ENCODE measurements around the gene B3GAT2. TPM values are rescaled to one million over a fixed set of nuclear protein-coding genes. Genes with fewer than 3 reads are reported as not detected.
"Not testable (repeated sequence)": the region's sequence is repeated elsewhere in the genome, so short reads cannot be mapped to it uniquely, and the experiment has no call there.

The B3GAT2 gene
- total RNA-seq, 3 donors from 2014 or later (not counting 1 experiment from before 2014, with no cell fraction given), result not detected

- ATAC-seq (no peak), DNase-seq (no peak)
- Histone ChIP-seq H3K4me3 (ENCODE audit: low read length) (no peak overlapping the region), H3K27me3 (ENCODE audit: control insufficient read depth, insufficient read depth, low read length) (peaks cover 25% of the 10 kb centered on the region), H3K27ac (ENCODE audit: low read length) (no peak overlapping the region), H3K4me1 (ENCODE audit: control insufficient read depth, insufficient read depth, low read length) (peaks cover 21% of the 10 kb centered on the region), H3K9me3 (ENCODE audit: control insufficient read depth, insufficient read depth, low read length) (no peaks in the 10 kb centered on the region), H3K36me3 (ENCODE audit: control insufficient read depth, insufficient read depth, low read length) (no peaks in the 10 kb centered on the region)
- Mint-ChIP-seq H3K27me3 (ENCODE audit: low read depth in 2 of 2) (peaks cover 40 to 49% of the 10 kb centered on the region in 2 donors), H3K27ac (no peak overlapping the region), H3K36me3 (no peaks in the 10 kb centered on the region), H3K4me1 (peaks cover 11 to 16% of the 10 kb centered on the region in 2 donors), H3K9me3 (no peaks in the 10 kb centered on the region), H3K4me3 (peak overlapping the region; percentile 72)
- TF ChIP-seq, protein P1, sequence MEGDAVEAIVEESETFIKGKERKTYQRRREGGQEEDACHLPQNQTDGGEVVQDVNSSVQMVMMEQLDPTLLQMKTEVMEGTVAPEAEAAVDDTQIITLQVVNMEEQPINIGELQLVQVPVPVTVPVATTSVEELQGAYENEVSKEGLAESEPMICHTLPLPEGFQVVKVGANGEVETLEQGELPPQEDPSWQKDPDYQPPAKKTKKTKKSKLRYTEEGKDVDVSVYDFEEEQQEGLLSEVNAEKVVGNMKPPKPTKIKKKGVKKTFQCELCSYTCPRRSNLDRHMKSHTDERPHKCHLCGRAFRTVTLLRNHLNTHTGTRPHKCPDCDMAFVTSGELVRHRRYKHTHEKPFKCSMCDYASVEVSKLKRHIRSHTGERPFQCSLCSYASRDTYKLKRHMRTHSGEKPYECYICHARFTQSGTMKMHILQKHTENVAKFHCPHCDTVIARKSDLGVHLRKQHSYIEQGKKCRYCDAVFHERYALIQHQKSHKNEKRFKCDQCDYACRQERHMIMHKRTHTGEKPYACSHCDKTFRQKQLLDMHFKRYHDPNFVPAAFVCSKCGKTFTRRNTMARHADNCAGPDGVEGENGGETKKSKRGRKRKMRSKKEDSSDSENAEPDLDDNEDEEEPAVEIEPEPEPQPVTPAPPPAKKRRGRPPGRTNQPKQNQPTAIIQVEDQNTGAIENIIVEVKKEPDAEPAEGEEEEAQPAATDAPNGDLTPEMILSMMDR (IDR thresholded peaks at IDR 0.05), result no peak
- intact Hi-C loops (cut with micrococcal nuclease), result loop anchor here (5.0 kb wide), 1 partner anchor 247 kb away; no protein-coding TSS in a partner anchor
- WGBS (ENCODE audit: insufficient coverage), result 31% methylated on average over 14 of the region's 14 CpGs
These were observed 2.1 kb downstream of the B3GAT2 start for GRCh38 chr6:70954750-70955149.

DNA sequence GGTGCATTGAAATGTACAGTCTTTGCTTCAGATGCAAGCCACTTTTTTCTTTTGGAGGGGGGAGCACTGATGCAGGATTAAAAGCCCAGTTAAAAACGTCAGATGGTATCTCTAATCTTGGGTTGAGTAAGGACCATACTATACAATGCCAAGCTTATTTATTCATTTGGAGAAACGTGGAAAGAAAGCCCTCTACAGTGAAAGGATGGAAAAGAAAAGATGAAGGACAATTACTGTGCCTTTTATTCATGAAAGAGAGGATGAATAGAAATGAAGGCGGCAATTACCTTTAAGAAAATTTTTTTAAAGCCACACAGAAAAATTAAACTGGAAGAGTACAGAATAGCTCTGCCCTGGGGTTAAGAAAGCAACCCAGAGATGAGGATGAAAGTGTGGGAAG, 2.7 kb downstream of the B3GAT2 start:
- no peak overlapping the region for H3K27ac Mint-ChIP-seq

GRCh38 chr6:70952608-70953165, 4.2 kb downstream of the B3GAT2 start:
- H3K9me3 ChIP-seq (ENCODE audit: control insufficient read depth, insufficient read depth, low read length), result no peaks in the 10 kb centered on the region
- 100% methylated on average over 2 of the region's 3 CpGs for WGBS (ENCODE audit: insufficient coverage)
- Mint-ChIP-seq H3K4me3 (no peak overlapping the region), H3K9me3 (no peaks in the 10 kb centered on the region), H3K27ac (no peak overlapping the region), H3K4me1 (peaks cover 11 to 16% of the 10 kb centered on the region in 2 donors), H3K27me3 (ENCODE audit: low read depth in 2 of 2) (peaks cover 28 to 32% of the 10 kb centered on the region in 2 donors), H3K36me3 (no peaks in the 10 kb centered on the region)
- DNase-seq, result no peak
- no peaks in the 10 kb centered on the region for H3K36me3 ChIP-seq (ENCODE audit: control insufficient read depth, insufficient read depth, low read length)
- no peak overlapping the region for H3K27ac ChIP-seq (ENCODE audit: low read length)
- intact Hi-C loops (cut with micrococcal nuclease), result no loop called here
- TF ChIP-seq, protein P1 (IDR thresholded peaks at IDR 0.05), result no peak
- H3K27me3 ChIP-seq (ENCODE audit: control insufficient read depth, insufficient read depth, low read length), result peaks cover 23% of the 10 kb centered on the region
- peaks cover 21% of the 10 kb centered on the region for H3K4me1 ChIP-seq (ENCODE audit: control insufficient read depth, insufficient read depth, low read length)
- no peak overlapping the region for H3K4me3 ChIP-seq (ENCODE audit: low read length)
- no peak for ATAC-seq

More for the DNA sequence above, 2.7 kb downstream of the B3GAT2 start:
- TF ChIP-seq, protein P1 (IDR thresholded peaks at IDR 0.05), result no peak
- Histone ChIP-seq H3K27ac (ENCODE audit: low read length) (no peak overlapping the region), H3K9me3 (ENCODE audit: control insufficient read depth, insufficient read depth, low read length) (no peaks in the 10 kb centered on the region), H3K27me3 (ENCODE audit: control insufficient read depth, insufficient read depth, low read length) (peaks cover 25% of the 10 kb centered on the region), H3K4me1 (ENCODE audit: control insufficient read depth, insufficient read depth, low read length) (peaks cover 21% of the 10 kb centered on the region), H3K36me3 (ENCODE audit: control insufficient read depth, insufficient read depth, low read length) (no peaks in the 10 kb centered on the region), H3K4me3 (ENCODE audit: low read length) (no peak overlapping the region)
- peaks cover 36 to 44% of the 10 kb centered on the region in 2 donors for H3K27me3 Mint-ChIP-seq (ENCODE audit: low read depth in 2 of 2)
- peak overlapping the region; percentile 72 for H3K4me3 Mint-ChIP-seq
- DNase-seq (no peak), ATAC-seq (no peak)
- H3K4me1 Mint-ChIP-seq, result peaks cover 11 to 16% of the 10 kb centered on the region in 2 donors
- WGBS (ENCODE audit: insufficient coverage), result 100% methylated on average over 1 of the region's 3 CpGs
- no peaks in the 10 kb centered on the region for H3K36me3 Mint-ChIP-seq
- H3K9me3 Mint-ChIP-seq, result no peaks in the 10 kb centered on the region
- intact Hi-C loops (cut with micrococcal nuclease), result no loop called here

GRCh38 chr6:70944321-70944720, 12.5 kb downstream of the B3GAT2 start:
- H3K4me1 Mint-ChIP-seq; intact Hi-C loops (cut with micrococcal nuclease); H3K4me3 Mint-ChIP-seq; H3K4me1 ChIP-seq (ENCODE audit: control insufficient read depth, insufficient read depth, low read length); ATAC-seq; H3K27ac Mint-ChIP-seq; H3K27ac ChIP-seq (ENCODE audit: low read length); DNase-seq; H3K9me3 Mint-ChIP-seq; H3K36me3 Mint-ChIP-seq; H3K36me3 ChIP-seq (ENCODE audit: control insufficient read depth, insufficient read depth, low read length); H3K9me3 ChIP-seq (ENCODE audit: control insufficient read depth, insufficient read depth, low read length); H3K4me3 ChIP-seq (ENCODE audit: low read length); H3K27me3 Mint-ChIP-seq (ENCODE audit: low read depth in 2 of 2); H3K27me3 ChIP-seq (ENCODE audit: control insufficient read depth, insufficient read depth, low read length): not testable (repeated sequence)
- 90% methylated on average over 10 of the region's 10 CpGs for WGBS (ENCODE audit: insufficient coverage)
